ENCODE data around the gene SEMA5A.

DNA sequence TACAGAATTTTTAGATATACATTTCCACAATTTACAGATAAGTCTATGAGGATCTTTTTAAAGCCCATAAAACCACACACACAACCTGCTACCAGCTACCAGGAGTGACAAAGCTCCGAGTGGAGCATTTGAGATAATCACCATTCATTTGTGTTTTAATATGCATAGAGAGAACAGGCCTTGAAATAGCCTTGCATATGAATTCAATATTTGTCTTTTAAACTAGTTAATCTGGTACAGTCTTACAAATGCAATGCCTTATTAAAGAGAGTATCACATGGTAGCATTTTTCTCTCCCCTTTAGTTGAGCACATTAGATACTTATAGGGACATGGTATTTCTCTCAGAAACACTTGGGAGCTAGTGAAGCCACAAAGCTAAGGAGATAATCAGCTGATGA is 49.1 kb downstream of the SEMA5A start:
- TF ChIP-seq, protein P1, sequence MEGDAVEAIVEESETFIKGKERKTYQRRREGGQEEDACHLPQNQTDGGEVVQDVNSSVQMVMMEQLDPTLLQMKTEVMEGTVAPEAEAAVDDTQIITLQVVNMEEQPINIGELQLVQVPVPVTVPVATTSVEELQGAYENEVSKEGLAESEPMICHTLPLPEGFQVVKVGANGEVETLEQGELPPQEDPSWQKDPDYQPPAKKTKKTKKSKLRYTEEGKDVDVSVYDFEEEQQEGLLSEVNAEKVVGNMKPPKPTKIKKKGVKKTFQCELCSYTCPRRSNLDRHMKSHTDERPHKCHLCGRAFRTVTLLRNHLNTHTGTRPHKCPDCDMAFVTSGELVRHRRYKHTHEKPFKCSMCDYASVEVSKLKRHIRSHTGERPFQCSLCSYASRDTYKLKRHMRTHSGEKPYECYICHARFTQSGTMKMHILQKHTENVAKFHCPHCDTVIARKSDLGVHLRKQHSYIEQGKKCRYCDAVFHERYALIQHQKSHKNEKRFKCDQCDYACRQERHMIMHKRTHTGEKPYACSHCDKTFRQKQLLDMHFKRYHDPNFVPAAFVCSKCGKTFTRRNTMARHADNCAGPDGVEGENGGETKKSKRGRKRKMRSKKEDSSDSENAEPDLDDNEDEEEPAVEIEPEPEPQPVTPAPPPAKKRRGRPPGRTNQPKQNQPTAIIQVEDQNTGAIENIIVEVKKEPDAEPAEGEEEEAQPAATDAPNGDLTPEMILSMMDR (IDR thresholded peaks at IDR 0.05): no peak
- TF ChIP-seq EP300 (IDR thresholded peaks at IDR 0.05): no peak
- TF ChIP-seq POLR2A (IDR thresholded peaks at IDR 0.05): no peak

All from gastroesophageal sphincter (tissue), 3 donors.